ENCODE data around the gene ARMC7.

- no peak for TF ChIP-seq EZH2phosphoT487 (IDR thresholded peaks at IDR 0.05; ENCODE audit: borderline replicate concordance, low read length)
- TF ChIP-seq, protein P1, sequence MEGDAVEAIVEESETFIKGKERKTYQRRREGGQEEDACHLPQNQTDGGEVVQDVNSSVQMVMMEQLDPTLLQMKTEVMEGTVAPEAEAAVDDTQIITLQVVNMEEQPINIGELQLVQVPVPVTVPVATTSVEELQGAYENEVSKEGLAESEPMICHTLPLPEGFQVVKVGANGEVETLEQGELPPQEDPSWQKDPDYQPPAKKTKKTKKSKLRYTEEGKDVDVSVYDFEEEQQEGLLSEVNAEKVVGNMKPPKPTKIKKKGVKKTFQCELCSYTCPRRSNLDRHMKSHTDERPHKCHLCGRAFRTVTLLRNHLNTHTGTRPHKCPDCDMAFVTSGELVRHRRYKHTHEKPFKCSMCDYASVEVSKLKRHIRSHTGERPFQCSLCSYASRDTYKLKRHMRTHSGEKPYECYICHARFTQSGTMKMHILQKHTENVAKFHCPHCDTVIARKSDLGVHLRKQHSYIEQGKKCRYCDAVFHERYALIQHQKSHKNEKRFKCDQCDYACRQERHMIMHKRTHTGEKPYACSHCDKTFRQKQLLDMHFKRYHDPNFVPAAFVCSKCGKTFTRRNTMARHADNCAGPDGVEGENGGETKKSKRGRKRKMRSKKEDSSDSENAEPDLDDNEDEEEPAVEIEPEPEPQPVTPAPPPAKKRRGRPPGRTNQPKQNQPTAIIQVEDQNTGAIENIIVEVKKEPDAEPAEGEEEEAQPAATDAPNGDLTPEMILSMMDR (IDR thresholded peaks at IDR 0.05; ENCODE audit: low read depth, low read length, poor library complexity, severe bottlenecking) = no peak
These were observed 59.2 kb downstream of the ARMC7 start for GRCh38 chr17:75168998-75169397.
